ENCODE results near the gene SPRYD3.
"Not testable (repeated sequence)": the region's sequence is repeated elsewhere in the genome, so short reads cannot be mapped to it uniquely, and the experiment has no call there.

SPRYD3 gene

GRCh38 chr12:53051881-53052412 is 27.2 kb downstream of the SPRYD3 start:
- no peak for DNase-seq (ENCODE audit: low spot score)

- no peak for DNase-seq (ENCODE audit: low spot score)
Observed at GRCh38 chr12:53051058-53051880, 27.9 kb downstream of the SPRYD3 start.

GRCh38 chr12:53050426-53051057 is 28.6 kb downstream of the SPRYD3 start:
- no peak for DNase-seq (ENCODE audit: low spot score)

GRCh38 chr12:53049571-53050318 is 29.4 kb downstream of the SPRYD3 start, which contains the start of gene TNS2:
TSS of gene TNS2 (plus strand) at chr12:53050065. CDS start at chr12:53050186, 121 bp downstream.
- peak; percentile 60 for DNase-seq (ENCODE audit: low spot score)

- no peak for DNase-seq (ENCODE audit: low spot score)
Observed at GRCh38 chr12:53048780-53049401, 30.3 kb downstream of the SPRYD3 start.

- DNase-seq (ENCODE audit: low spot score): peak; percentile 83
Observed at GRCh38 chr12:53048033-53048779, 31.0 kb downstream of the SPRYD3 start.

GRCh38 chr12:53047221-53048032 is 31.8 kb downstream of the SPRYD3 start:
- peak; percentile 81 for DNase-seq (ENCODE audit: low spot score)

GRCh38 chr12:53046655-53047220 is 32.5 kb downstream of the SPRYD3 start:
- DNase-seq (ENCODE audit: low spot score): peak; percentile 90

GRCh38 chr12:53045696-53046045 is 33.5 kb downstream of the SPRYD3 start:
- no peak for DNase-seq (ENCODE audit: low spot score)

- no peak for DNase-seq (ENCODE audit: low spot score)
Observed at GRCh38 chr12:53044896-53045695, 34.1 kb downstream of the SPRYD3 start.

GRCh38 chr12:53044052-53044581 is 35.1 kb downstream of the SPRYD3 start:
- peak; percentile 59 for DNase-seq (ENCODE audit: low spot score)

- no peak for DNase-seq (ENCODE audit: low spot score)
Observed at GRCh38 chr12:53042607-53043454, 36.4 kb downstream of the SPRYD3 start.

GRCh38 chr12:53039851-53040250 is 39.3 kb downstream of the SPRYD3 start:
- DNase-seq (ENCODE audit: low spot score): no peak

- DNase-seq (ENCODE audit: low spot score): no peak
Observed at GRCh38 chr12:53036802-53037201, 42.4 kb downstream of the SPRYD3 start.

- no peak for DNase-seq (ENCODE audit: low spot score)
Observed at GRCh38 chr12:53034459-53034858, 44.7 kb downstream of the SPRYD3 start.

GRCh38 chr12:53033832-53034231 is 45.4 kb downstream of the SPRYD3 start:
- DNase-seq (ENCODE audit: low spot score): not testable (repeated sequence)

GRCh38 chr12:53031616-53032015 is 47.6 kb downstream of the SPRYD3 start:
- DNase-seq (ENCODE audit: low spot score): no peak

- not testable (repeated sequence) for DNase-seq (ENCODE audit: low spot score)
Observed at GRCh38 chr12:53027014-53027413, 52.2 kb downstream of the SPRYD3 start.

All from SW480 (cell line).